ENCODE data around the gene PSEN1. TPM values are rescaled to one million over a fixed set of nuclear protein-coding genes. Genes with fewer than 3 reads are reported as not detected.

The PSEN1 gene
- total and polyA plus RNA-seq, 10 of the 15 experiments (the other 5 are each of a cell fraction or from before 2014, with no cell fraction given) = 8.9 to 32.3 (median 21.8) TPM

DNA sequence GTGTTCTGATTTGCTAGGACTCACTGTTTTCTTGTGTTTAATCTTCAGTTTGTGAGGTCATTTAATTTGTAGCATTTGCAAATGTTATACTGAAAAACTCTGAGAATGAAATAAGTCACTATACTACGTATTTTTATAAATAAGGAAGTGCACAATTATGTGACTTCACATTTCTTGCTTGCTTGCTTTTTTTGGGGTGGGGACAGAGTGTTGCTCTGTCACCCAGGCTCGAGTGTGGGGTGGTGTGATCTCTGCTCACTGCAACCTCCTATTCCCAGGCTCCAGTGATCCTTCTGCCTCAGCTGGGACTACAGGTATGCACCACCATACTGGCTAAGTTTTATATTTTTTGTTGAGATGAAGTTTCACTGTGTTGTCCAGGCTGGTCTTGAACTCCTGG lies 45.3 kb upstream of the PSEN1 start (continued):
- TF ChIP-seq, protein P1, sequence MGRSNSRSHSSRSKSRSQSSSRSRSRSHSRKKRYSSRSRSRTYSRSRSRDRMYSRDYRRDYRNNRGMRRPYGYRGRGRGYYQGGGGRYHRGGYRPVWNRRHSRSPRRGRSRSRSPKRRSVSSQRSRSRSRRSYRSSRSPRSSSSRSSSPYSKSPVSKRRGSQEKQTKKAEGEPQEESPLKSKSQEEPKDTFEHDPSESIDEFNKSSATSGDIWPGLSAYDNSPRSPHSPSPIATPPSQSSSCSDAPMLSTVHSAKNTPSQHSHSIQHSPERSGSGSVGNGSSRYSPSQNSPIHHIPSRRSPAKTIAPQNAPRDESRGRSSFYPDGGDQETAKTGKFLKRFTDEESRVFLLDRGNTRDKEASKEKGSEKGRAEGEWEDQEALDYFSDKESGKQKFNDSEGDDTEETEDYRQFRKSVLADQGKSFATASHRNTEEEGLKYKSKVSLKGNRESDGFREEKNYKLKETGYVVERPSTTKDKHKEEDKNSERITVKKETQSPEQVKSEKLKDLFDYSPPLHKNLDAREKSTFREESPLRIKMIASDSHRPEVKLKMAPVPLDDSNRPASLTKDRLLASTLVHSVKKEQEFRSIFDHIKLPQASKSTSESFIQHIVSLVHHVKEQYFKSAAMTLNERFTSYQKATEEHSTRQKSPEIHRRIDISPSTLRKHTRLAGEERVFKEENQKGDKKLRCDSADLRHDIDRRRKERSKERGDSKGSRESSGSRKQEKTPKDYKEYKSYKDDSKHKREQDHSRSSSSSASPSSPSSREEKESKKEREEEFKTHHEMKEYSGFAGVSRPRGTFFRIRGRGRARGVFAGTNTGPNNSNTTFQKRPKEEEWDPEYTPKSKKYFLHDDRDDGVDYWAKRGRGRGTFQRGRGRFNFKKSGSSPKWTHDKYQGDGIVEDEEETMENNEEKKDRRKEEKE (IDR thresholded peaks at IDR 0.05) = no peak
- no peak for TF ChIP-seq POLR2AphosphoS5 (IDR thresholded peaks at IDR 0.05; ENCODE audit: low read length)
- no peak for TF ChIP-seq EGR1 (IDR thresholded peaks at IDR 0.05; ENCODE audit: borderline replicate concordance in 1 of 2, low read depth in 2 of 2, low read length in 2 of 2)
- TF ChIP-seq CBX3 (IDR thresholded peaks at IDR 0.05; ENCODE audit: borderline replicate concordance, low read depth) = no peak
- TF ChIP-seq CEBPZ (IDR thresholded peaks at IDR 0.05; ENCODE audit: low read depth, low read length) = no peak
- no peak for TF ChIP-seq RCOR1 (conservative IDR thresholded peaks at IDR 0.05; ENCODE audit: low read depth, low read length)
- no peak for TF ChIP-seq TAF1 (IDR thresholded peaks at IDR 0.05; ENCODE audit: borderline replicate concordance, low read depth, low read length)
- TF ChIP-seq RBBP5 (conservative IDR thresholded peaks at IDR 0.05) = no peak
- TF ChIP-seq CHD4 (IDR thresholded peaks at IDR 0.05) = no peak
- TF ChIP-seq BACH1 (IDR thresholded peaks at IDR 0.05; ENCODE audit: borderline replicate concordance) = no peak

Data from GM12878 (cell line).